Activated B cell treated with CpG ODN at 0.5 μM for 24 hours (primary cell): ENCODE results near the gene PPP1R14B. TPM values are rescaled to one million over a fixed set of nuclear protein-coding genes. Genes with fewer than 3 reads are reported as not detected.

ENCODE experiments used
- ATAC-seq: fragments of 200-7000 bp; cut with Tn5 transposase; one replicate; pipeline ENCODE4 v1.10.0; 2021; ENCODE audit warnings: low read depth, mild to moderate bottlenecking, moderate library complexity
- CTCF ChIA-PET: fragments of 350-600 bp; sonication (Branson Sonifier 250); formaldehyde crosslinking; loops from one replicate; lab custom pipeline; 2021; ENCODE audit warnings: antibody characterized with exemption; lab: Charles Lee
- POLR2A ChIA-PET: fragments of 350-600 bp; sonication (Branson Sonifier 250); formaldehyde crosslinking; loops from one replicate; lab custom pipeline; 2021; ENCODE audit warnings: antibody characterized with exemption; lab: Charles Lee
- DNase-seq: peaks from one replicate; pipeline ENCODE4 v3.0.0; 2022
- H3K27ac Mint-ChIP-seq: one replicate; pipeline ENCODE4 v1.8.0; 2020; ENCODE audit warnings: mixed read lengths
- H3K27me3 Mint-ChIP-seq: one replicate; pipeline ENCODE4 v1.8.0; 2021; ENCODE audit warnings: mixed read lengths
- H3K36me3 Mint-ChIP-seq: one replicate; pipeline ENCODE4 v1.8.0; 2021; ENCODE audit warnings: low read depth, mixed read lengths
- H3K4me1 Mint-ChIP-seq: one replicate; pipeline ENCODE4 v1.8.0; 2021; ENCODE audit warnings: mixed read lengths
- H3K4me3 Mint-ChIP-seq: one replicate; pipeline ENCODE4 v1.8.0; 2020; ENCODE audit warnings: mild to moderate bottlenecking, mixed read lengths
- H3K9me3 Mint-ChIP-seq: one replicate; pipeline ENCODE4 v1.8.0; 2020; ENCODE audit warnings: mixed read lengths
- CTCF ChIP-seq: fragments of 200-600 bp; IDR thresholded peaks from one replicate; pipeline ENCODE4 v1.8.0; 2022; ENCODE audit warnings: antibody characterized with exemption, mild to moderate bottlenecking
- intact Hi-C: fragments of 100-400 bp; cut with micrococcal nuclease; formaldehyde crosslinking; loops from one replicate; pipeline ENCODE4 v1.15.1; 2024
- total RNA-seq: library from RNA; stranded (reverse); gene quantifications from 2 replicates; pipeline ENCODE4 v1.2.3, GENCODE V29; 2022

PPP1R14B gene
- total RNA-seq, 1 donor from 2014 or later = 112 TPM

GRCh38 chr11:64209563-64209843 lies 37.2 kb downstream of the PPP1R14B start:
- no peak for DNase-seq
- no peak for ATAC-seq
- H3K9me3 Mint-ChIP-seq = no peaks in the 10 kb centered on the region
- CTCF ChIA-PET = no interaction called here
- peaks cover 50% of the 10 kb centered on the region for H3K36me3 Mint-ChIP-seq
- H3K27me3 Mint-ChIP-seq = no peaks in the 10 kb centered on the region
- intact Hi-C loops = no loop called here
- H3K4me3 Mint-ChIP-seq = no peak overlapping the region
- peaks cover 63% of the 10 kb centered on the region for H3K4me1 Mint-ChIP-seq
- POLR2A ChIA-PET = interaction anchor here (1.4 to 9.3 kb wide), 2 partner anchors 18 to 108 kb away, joined by 3 to 191 read pairs; partner anchors contain the start of genes DNAJC4, NUDT22, PRDX5 and TRMT112
- no peak for TF ChIP-seq CTCF
- H3K27ac Mint-ChIP-seq = peak overlapping the region; percentile 9

DNA sequence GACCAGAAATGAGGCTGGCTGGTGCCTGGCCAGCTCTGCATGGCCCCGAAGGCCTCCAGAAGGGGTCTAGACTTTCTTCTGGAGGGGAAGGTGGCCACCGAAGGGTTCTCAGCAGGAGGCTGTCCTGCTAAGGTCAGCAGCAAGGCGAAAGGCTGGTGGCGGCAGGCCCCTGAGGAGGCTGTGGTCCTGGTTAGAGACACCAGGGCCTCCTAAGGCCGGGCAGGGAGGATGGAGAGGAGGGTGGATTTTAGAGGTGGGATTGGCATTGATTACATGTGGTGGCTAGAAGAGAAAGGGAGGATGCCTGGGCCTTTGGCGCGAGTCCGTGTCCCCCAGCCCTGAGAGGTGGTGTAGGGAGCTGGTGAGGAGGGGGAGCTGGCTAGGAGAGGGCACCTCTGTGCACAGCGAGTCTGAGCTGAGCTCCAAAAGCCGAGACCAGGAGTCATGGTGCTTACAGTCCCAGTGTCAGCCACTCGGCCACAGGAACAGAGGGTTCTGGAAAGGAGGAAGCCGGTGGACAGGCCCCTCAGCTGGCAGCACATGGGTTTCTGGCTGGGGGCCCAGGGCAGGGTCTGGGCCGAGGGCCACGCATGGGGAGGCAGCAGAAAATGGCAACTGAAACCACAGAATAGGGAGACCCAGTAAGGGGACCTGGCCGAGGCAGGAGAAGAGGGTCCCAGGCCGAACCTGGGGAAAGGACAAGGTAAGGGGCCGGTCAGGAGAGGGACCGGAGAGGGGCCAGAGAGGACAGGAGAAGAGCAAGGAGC lies 37.8 kb downstream of the PPP1R14B start:
- ATAC-seq = no peak
- intact Hi-C loops = no loop called here
- H3K36me3 Mint-ChIP-seq = peaks cover 53% of the 10 kb centered on the region
- peaks cover 64% of the 10 kb centered on the region for H3K4me1 Mint-ChIP-seq
- peak overlapping the region; percentile 67 for H3K4me3 Mint-ChIP-seq
- no peak for TF ChIP-seq CTCF
- no peaks in the 10 kb centered on the region for H3K27me3 Mint-ChIP-seq
- ChIA-PET CTCF (interaction anchor here (5.3 kb wide), 1 partner anchor 16 kb away, joined by 34 read pairs; the partner anchor contains the start of genes NUDT22 and TRPT1), POLR2A (interaction anchor here (2.9 to 9.3 kb wide), 5 partner anchors 19 to 95 kb away, joined by 12 to 191 read pairs (median 81); partner anchors contain the start of genes CATSPERZ, DNAJC4, ESRRA and FKBP2)
- DNase-seq = no peak
- H3K27ac Mint-ChIP-seq = peak overlapping the region; percentile 70
- H3K9me3 Mint-ChIP-seq = no peaks in the 10 kb centered on the region

- Mint-ChIP-seq H3K36me3 (peaks cover 56% of the 10 kb centered on the region), H3K4me3 (peak overlapping the region; percentile 90), H3K9me3 (no peaks in the 10 kb centered on the region), H3K27ac (peak overlapping the region; percentile 92), H3K4me1 (peaks cover 60% of the 10 kb centered on the region), H3K27me3 (no peaks in the 10 kb centered on the region)
- intact Hi-C loops = no loop called here
- no peak for TF ChIP-seq CTCF
- POLR2A ChIA-PET = interaction anchor here (0.6 to 9.3 kb wide), 13 partner anchors 9 to 176 kb away, joined by 3 to 191 read pairs (median 27); partner anchors contain the start of genes BAD, CATSPERZ, DNAJC4 and ESRRA
- no peak for DNase-seq
- CTCF ChIA-PET = interaction anchor here (1.0 to 6.1 kb wide), 8 partner anchors 17 to 95 kb away, joined by 3 to 147 read pairs (median 9); partner anchors contain the start of genes CATSPERZ, ESRRA, NUDT22 and PPP1R14B
- no peak for ATAC-seq
Measured at GRCh38 chr11:64208086-64208795, 38.5 kb downstream of the PPP1R14B start.

- POLR2A ChIA-PET = interaction anchor here (0.6 to 9.3 kb wide), 18 partner anchors 9 to 928 kb away, joined by 3 to 191 read pairs (median 12); partner anchors contain the start of genes BAD, CATSPERZ, CCDC88B and DNAJC4
- DNase-seq = peak; percentile 61
- no peaks in the 10 kb centered on the region for H3K27me3 Mint-ChIP-seq
- H3K36me3 Mint-ChIP-seq = peaks cover 61% of the 10 kb centered on the region
- peak overlapping the region; percentile 92 for H3K27ac Mint-ChIP-seq
- no peak for TF ChIP-seq CTCF
- no peaks in the 10 kb centered on the region for H3K9me3 Mint-ChIP-seq
- peaks cover 56% of the 10 kb centered on the region for H3K4me1 Mint-ChIP-seq
- H3K4me3 Mint-ChIP-seq = peak overlapping the region; percentile 90
- intact Hi-C loops = loop anchor here (1.0 to 2.0 kb wide), 4 partner anchors 19 to 34 kb away; partner anchors contain the start of genes DNAJC4, FKBP2, NUDT22 and STIP1
- ATAC-seq = peak; percentile 72
- CTCF ChIA-PET = interaction anchor here (1.0 to 6.1 kb wide), 12 partner anchors 9 to 242 kb away, joined by 3 to 147 read pairs (median 8); partner anchors contain the start of genes CATSPERZ, ESRRA, NUDT22 and PPP1R14B
Measured at GRCh38 chr11:64207256-64208085, 39.3 kb downstream of the PPP1R14B start.
